Left colon (tissue), 2 donors: ENCODE measurements around the gene IRS2. TPM values are rescaled to one million over a fixed set of nuclear protein-coding genes. Genes with fewer than 3 reads are reported as not detected.

Experiments
- ATAC-seq: fragments of 200-7000 bp; cut with Tn5 transposase; one replicate; pipeline ENCODE4 v1.9.1; 2020; ENCODE audit warnings: mild to moderate bottlenecking, moderate library complexity
- DNase-seq, 2 donors: peaks; one replicate each; pipeline ENCODE4 v3.0.0-alpha.2; 2020
- intact Hi-C, 2 donors: fragments of 100-400 bp; cut with DNase I in 1 of 2; cut with micrococcal nuclease in 1 of 2; formaldehyde crosslinking; loops; one replicate each; pipeline versions ENCODE4 v1.11.2 to v1.14.0; 2022; cut with DNase I, micrococcal nuclease
- total RNA-seq, 2 donors: library from RNA; stranded (reverse); fragmentation: NEBNext Ultra II Directional; extraction: Animal tissue kit (Norgen Biotek cat#: 25700); gene quantifications; one replicate each; pipeline ENCODE4 v1.2.1, GENCODE V29; 2021
- donor health status: DM: no; HTN: no; CAD: no.
- donor health status: DM: yes; HTN: yes; CAD: no.

IRS2 gene
- total RNA-seq, 2 donors from 2014 or later: 11.4 to 17.9 TPM

GRCh38 chr13:109809216-109809932, 23.0 kb upstream of the IRS2 start:
- ATAC-seq (no peak), DNase-seq (no peak)
- intact Hi-C loops: no loop called here

DNA sequence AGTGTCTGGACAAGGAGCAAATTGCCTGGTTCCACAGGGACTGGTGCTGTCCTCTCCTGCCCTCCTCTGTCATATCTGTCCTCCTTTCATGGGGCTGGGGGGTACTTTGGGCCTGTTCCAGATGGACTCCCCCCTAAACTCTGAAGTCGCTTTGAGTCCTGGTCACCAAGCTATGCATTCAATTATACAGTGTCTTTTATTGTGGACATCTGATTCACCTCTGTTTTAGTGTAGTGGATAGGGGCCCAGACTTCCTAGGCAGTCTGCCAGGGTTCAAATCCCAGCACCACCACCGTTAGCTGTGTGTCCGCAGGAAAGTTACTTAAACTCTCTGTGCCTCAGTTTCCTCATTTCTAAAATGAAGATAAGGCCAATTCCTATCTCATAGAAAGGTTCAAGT, 21.0 kb upstream of the IRS2 start:
- no peak for DNase-seq
- no peak for ATAC-seq
- intact Hi-C loops: no loop called here

DNA sequence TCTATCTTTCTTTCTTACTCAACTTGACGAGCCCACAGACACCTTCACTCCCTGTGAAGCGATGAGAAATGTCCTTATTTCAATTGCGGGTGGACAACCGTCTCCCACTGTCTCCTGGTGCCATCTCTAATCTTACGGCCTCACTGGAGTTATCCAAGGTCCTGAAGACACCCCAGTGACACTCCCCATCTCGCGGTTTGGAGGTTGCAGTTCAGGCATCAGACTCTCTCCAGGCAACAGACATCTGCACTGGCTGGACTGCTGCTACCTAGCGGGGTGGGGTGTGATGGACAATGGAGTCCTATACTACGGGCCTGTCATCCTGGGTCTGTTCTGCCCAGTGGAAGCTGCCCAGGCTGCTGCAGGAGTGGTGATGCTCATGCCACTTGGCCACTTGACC, 18.3 kb upstream of the IRS2 start:
- intact Hi-C loops: no loop called here
- DNase-seq: no peak
- ATAC-seq: no peak

GRCh38 chr13:109803825-109804224, 17.4 kb upstream of the IRS2 start:
- intact Hi-C loops: no loop called here
- no peak for ATAC-seq
- DNase-seq: no peak

GRCh38 chr13:109802936-109803335, 16.6 kb upstream of the IRS2 start:
- no peak for DNase-seq
- ATAC-seq: peak; percentile 34

DNA sequence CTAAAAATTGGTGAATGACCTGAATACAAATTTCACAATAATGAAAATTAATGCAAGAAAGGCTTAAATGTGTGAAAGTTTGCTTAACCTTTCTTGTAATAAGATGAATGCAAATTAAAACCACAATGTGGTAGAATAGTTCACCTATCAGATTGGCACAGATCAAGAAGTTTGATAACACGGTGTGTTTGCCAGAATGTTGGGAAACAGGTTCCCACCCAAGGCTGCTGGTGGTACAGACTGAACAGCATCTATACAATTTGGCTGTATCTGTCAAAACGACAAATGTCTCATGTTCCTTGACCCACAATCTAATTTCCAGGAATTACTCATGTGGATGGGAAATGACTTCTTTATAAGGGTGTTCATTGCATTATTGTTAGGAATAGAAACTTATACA, 8.6 kb upstream of the IRS2 start:
- ATAC-seq (no peak), DNase-seq (no peak)
- intact Hi-C loops: loop anchor here in 1 of 2 donors (10.0 kb wide), 1 partner anchor 310 kb away; no protein-coding TSS in a partner anchor

More at GRCh38 chr13:109802936-109803335, 16.6 kb upstream of the IRS2 start:
- intact Hi-C loops: no loop called here

- ATAC-seq (no peak), DNase-seq (no peak)
- intact Hi-C loops: loop anchor here in 1 of 2 donors (10.0 kb wide), 1 partner anchor 311 kb away; no protein-coding TSS in a partner anchor
Measured at GRCh38 chr13:109794095-109794494, 7.7 kb upstream of the IRS2 start.

DNA sequence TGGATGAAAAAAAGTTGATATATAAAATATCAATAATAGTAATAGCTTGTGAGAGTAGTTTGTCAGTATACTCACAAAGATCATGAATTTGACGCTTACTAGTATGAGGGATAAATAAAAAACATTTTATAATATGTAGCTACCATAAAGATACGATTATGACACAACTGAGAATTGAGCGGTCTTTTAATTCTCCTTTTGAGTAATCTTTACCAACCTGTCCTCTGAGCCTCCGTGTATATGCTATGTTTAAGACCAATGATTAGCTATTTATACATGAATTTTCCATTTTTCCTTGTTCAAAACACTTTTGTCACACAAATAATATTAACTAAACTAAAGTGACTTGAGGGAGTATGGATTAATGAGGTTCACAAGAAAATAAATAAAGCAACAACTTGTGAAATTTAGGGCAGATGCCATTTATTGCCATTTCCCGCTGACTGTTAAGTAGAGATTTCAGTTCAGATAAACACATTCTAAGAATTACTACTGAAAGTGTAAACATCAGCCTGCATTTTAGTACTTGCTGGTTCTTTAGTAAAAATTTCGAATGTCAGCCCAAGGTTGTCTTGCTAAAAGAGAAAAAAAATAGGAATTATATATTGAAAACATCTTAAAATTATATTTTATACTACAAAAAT, 6.2 kb upstream of the IRS2 start:
- ATAC-seq: no peak
- intact Hi-C loops: loop anchor here in 1 of 2 donors (10.0 kb wide), 1 partner anchor 312 kb away; no protein-coding TSS in a partner anchor
- DNase-seq: no peak

DNA sequence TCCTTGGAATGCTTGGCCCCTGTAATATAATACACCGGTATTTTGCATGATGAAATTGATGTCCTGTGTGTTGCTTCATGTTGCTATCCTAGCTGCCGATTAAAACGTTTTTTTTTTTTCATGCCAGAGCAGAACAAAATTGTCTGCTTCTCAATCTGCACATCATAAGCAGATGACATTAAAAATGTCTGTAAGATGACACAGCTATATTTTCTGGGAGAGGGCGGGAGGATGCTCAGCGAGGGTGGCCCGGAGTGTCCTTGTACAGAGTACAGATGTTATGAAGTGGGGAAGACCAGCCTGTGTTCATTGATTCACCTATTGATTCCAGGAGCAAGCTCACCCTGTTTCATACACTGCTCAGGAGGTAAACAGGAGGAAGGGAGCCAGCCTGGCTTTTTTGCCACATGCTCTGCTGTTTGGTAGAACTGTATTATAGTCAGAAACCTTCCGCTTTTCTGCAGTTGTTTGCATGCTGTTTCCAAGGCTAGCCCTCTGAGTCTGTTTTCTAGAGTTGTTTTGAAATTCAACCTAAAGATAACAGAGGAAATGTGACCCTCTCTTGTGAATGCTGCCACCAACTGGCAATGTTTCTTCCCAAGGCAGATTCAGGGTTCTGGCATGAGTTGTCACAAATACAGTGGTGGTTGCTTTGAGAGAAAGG, 4.7 kb upstream of the IRS2 start:
- intact Hi-C loops: loop anchor here in 1 of 2 donors (10.0 kb wide), 1 partner anchor 314 kb away; no protein-coding TSS in a partner anchor
- DNase-seq (peak in 1 of 2 donors; percentile 24), ATAC-seq (no peak)

DNA sequence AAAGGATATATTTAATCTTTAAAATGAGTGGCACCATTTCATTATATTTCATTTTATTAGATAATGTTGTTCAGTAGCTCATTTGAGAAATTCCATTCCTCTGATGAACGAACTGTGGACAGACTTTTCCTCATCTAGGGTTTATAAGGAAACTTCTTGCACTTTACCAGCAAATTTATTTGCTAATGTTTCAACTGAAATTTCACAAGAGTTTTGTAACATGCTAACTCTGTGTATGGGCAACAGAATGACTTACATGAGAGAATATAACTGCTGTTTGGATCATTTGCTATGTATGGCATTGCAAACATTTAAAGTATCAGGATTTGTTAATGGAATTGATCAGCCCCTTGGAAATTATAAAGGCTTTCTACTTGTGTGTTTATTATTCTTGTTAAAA, 3.7 kb upstream of the IRS2 start:
- ATAC-seq (no peak), DNase-seq (no peak)
- intact Hi-C loops: loop anchor here in 1 of 2 donors (10.0 kb wide), 1 partner anchor 315 kb away; no protein-coding TSS in a partner anchor

GRCh38 chr13:109789262-109789661, 2.9 kb upstream of the IRS2 start:
- ATAC-seq (no peak), DNase-seq (no peak)
- intact Hi-C loops: no loop called here

GRCh38 chr13:109788372-109789111, 2.2 kb upstream of the IRS2 start:
- DNase-seq (no peak), ATAC-seq (no peak)
- intact Hi-C loops: no loop called here

DNA sequence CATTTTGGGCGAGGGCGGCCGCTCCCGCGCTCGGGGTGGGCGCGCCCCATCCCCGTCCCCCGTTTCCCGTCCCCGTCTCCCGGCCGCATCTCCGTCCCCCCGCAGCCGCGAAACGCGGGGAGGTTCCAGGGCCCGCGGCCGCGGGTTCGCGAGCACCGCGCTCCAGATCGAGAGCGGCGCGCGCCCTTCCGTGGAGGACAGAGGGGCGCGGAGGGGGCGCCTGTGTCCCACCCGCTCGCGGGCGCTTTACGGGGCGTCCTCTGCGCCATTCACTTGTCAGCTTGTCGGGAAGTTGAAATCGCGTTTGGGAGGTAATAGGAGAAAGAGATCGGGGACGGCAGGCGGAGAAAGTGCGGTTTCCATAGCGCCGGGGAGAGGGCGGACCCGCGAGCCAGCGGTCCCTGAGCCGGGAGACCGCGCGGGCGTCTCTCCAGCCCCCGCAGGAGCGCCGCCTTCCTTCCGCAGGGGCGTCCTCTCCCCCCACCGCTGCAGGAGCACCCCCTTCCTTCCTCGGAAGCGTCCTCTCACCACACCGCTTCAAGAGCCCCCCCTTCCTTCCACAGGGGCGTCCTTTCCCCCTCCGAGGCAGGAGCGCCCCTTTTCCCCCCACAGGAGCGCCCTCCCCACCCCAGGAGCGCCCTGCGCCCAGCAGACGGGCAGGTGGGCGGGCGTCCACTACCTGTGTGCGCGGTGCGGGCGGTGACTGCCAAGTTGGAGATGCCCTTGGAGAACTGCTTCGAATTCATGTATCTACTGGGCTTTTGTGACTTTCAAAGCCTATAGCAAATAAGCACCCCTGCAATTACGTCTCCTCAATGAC, 962 bp upstream of the IRS2 start:
- peak in 1 of 2 donors; percentile 55 for DNase-seq
- intact Hi-C loops: no loop called here
- peak; percentile 6 for ATAC-seq

DNA sequence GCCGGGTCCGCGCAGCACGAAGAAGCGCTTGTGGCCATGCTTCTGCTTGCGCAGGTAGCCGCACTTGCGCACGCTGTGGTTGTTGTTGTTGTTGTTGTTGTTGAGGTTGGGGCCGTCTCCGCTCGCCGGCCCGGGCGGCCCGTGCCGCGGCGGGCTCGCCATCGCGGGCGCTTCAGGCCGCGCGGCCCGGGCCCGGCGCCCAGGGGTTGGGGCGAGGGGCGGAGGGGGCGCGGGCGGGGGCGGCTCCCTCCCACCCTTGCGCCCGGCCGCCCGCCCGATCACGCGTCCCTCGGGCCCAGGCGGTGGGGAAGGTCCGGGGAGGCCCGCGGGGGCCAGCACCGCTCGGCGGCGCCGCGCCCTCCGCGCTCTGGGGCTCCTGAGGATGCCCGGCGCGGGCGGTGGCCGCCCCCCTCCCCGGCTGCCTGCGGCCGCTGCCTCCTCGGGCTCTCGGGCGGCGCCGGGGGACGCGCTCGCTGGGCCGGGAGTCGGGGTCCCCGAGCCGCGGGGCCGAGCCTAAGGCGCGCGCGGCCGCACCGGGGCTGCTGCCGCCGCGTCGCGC, 412 bp downstream of the IRS2 start:
- ATAC-seq: no peak
- intact Hi-C loops: no loop called here
- no peak for DNase-seq

- ATAC-seq (peak; percentile 12), DNase-seq (peak in 1 of 2 donors; percentile 63)
- intact Hi-C loops: no loop called here
Measured at GRCh38 chr13:109785141-109785891, 1.1 kb downstream of the IRS2 start.

- DNase-seq: peak; percentile 67 to 87
- intact Hi-C loops: no loop called here
- ATAC-seq: peak; percentile 60
Measured at GRCh38 chr13:109784590-109785140, 1.7 kb downstream of the IRS2 start.
